ENCODE results near the gene TAL1.
"Not testable (repeated sequence)": the region's sequence is repeated elsewhere in the genome, so short reads cannot be mapped to it uniquely, and the experiment has no call there.

The TAL1 gene

GRCh38 chr1:47193496-47193895 is 38.5 kb downstream of the TAL1 start:
- H3K9me3 ChIP-seq (ENCODE audit: insufficient read depth, low read depth, low read length); H3K27ac ChIP-seq (ENCODE audit: low read depth, low read length); H3K4me1 ChIP-seq (ENCODE audit: insufficient read depth, low read length); H3K36me3 ChIP-seq (ENCODE audit: insufficient read depth, low read length); H3K4me3 ChIP-seq (ENCODE audit: low read length); H3K9ac ChIP-seq (ENCODE audit: low read depth, low read length): not testable (repeated sequence)
- peaks cover 22% of the 10 kb centered on the region for H3K27me3 ChIP-seq (ENCODE audit: insufficient read depth, low read length)
- WGBS = 83% methylated on average over 10 of the region's 10 CpGs

GRCh38 chr1:47192458-47193384 is 39.3 kb downstream of the TAL1 start:
- Histone ChIP-seq H3K4me1 (ENCODE audit: insufficient read depth, low read length) (peaks cover 6% of the 10 kb centered on the region; the same call in 1 of the 2 replicates), H3K9me3 (ENCODE audit: insufficient read depth, low read depth, low read length) (no peaks in the 10 kb centered on the region), H3K27me3 (ENCODE audit: insufficient read depth, low read length) (peaks cover 18% of the 10 kb centered on the region), H3K9ac (ENCODE audit: low read depth, low read length) (no peak overlapping the region), H3K4me3 (ENCODE audit: low read length) (no peak overlapping the region), H3K27ac (ENCODE audit: low read depth, low read length) (no peak overlapping the region), H3K36me3 (ENCODE audit: insufficient read depth, low read length) (no peaks in the 10 kb centered on the region)
- 10% methylated on average over 10 of the region's 10 CpGs for WGBS

- Histone ChIP-seq H3K9ac (ENCODE audit: low read depth, low read length) (no peak overlapping the region), H3K9me3 (ENCODE audit: insufficient read depth, low read depth, low read length) (no peaks in the 10 kb centered on the region), H3K4me1 (ENCODE audit: insufficient read depth, low read length) (peaks cover 6% of the 10 kb centered on the region; the same call in 1 of the 2 replicates), H3K27me3 (ENCODE audit: insufficient read depth, low read length) (peaks cover 18% of the 10 kb centered on the region), H3K36me3 (ENCODE audit: insufficient read depth, low read length) (no peaks in the 10 kb centered on the region), H3K4me3 (ENCODE audit: low read length) (no peak overlapping the region), H3K27ac (ENCODE audit: low read depth, low read length) (no peak overlapping the region)
- WGBS = 96% methylated on average over 4 of the region's 4 CpGs
Observed at GRCh38 chr1:47191940-47192457, 40.0 kb downstream of the TAL1 start.

- Histone ChIP-seq H3K9ac (ENCODE audit: low read depth, low read length) (no peak overlapping the region), H3K4me3 (ENCODE audit: low read length) (no peak overlapping the region), H3K27ac (ENCODE audit: low read depth, low read length) (no peak overlapping the region), H3K27me3 (ENCODE audit: insufficient read depth, low read length) (peaks cover 18% of the 10 kb centered on the region), H3K4me1 (ENCODE audit: insufficient read depth, low read length) (peaks cover 6% of the 10 kb centered on the region; the same call in 1 of the 2 replicates), H3K9me3 (ENCODE audit: insufficient read depth, low read depth, low read length) (no peaks in the 10 kb centered on the region), H3K36me3 (ENCODE audit: insufficient read depth, low read length) (no peaks in the 10 kb centered on the region)
- WGBS = 90% methylated on average over 6 of the region's 6 CpGs
Observed at GRCh38 chr1:47190857-47191256, 41.2 kb downstream of the TAL1 start.

- H3K27me3 ChIP-seq (ENCODE audit: insufficient read depth, low read length) = peaks cover 18% of the 10 kb centered on the region
- peaks cover 6% of the 10 kb centered on the region; the same call in 1 of the 2 replicates for H3K4me1 ChIP-seq (ENCODE audit: insufficient read depth, low read length)
- no peak overlapping the region for H3K9ac ChIP-seq (ENCODE audit: low read depth, low read length)
- H3K4me3 ChIP-seq (ENCODE audit: low read length) = no peak overlapping the region
- no peak overlapping the region for H3K27ac ChIP-seq (ENCODE audit: low read depth, low read length)
- H3K36me3 ChIP-seq (ENCODE audit: insufficient read depth, low read length) = no peaks in the 10 kb centered on the region
- H3K9me3 ChIP-seq (ENCODE audit: insufficient read depth, low read depth, low read length) = no peaks in the 10 kb centered on the region
- WGBS = 86% methylated on average over 5 of the region's 5 CpGs
Observed at GRCh38 chr1:47190509-47190855, 41.5 kb downstream of the TAL1 start.

- peaks cover 6% of the 10 kb centered on the region; the same call in 1 of the 2 replicates for H3K4me1 ChIP-seq (ENCODE audit: insufficient read depth, low read length)
- no peak within 1 kb of the TSS for H3K4me3 ChIP-seq (ENCODE audit: low read length)
- H3K9me3 ChIP-seq (ENCODE audit: insufficient read depth, low read depth, low read length) = no peaks in the 10 kb centered on the region
- peaks cover 15% of the 10 kb centered on the region for H3K27me3 ChIP-seq (ENCODE audit: insufficient read depth, low read length)
- no peaks in the 10 kb centered on the region for H3K36me3 ChIP-seq (ENCODE audit: insufficient read depth, low read length)
- H3K27ac ChIP-seq (ENCODE audit: low read depth, low read length) = no peak within 1 kb of the TSS
- WGBS = 69% methylated on average over 16 of the region's 16 CpGs
- no peak within 1 kb of the TSS for H3K9ac ChIP-seq (ENCODE audit: low read depth, low read length)
Observed at GRCh38 chr1:47189844-47190508, 42.0 kb downstream of the TAL1 start, which contains the start of gene PDZK1IP1. PDZK1IP1 (minus strand) TSS chr1:47190036; CDS start chr1:47189932, 104 bp downstream.

GRCh38 chr1:47188791-47189785 is 42.9 kb downstream of the TAL1 start:
- no peaks in the 10 kb centered on the region for H3K36me3 ChIP-seq (ENCODE audit: insufficient read depth, low read length)
- no peak overlapping the region for H3K4me3 ChIP-seq (ENCODE audit: low read length)
- no peaks in the 10 kb centered on the region for H3K9me3 ChIP-seq (ENCODE audit: insufficient read depth, low read depth, low read length)
- H3K9ac ChIP-seq (ENCODE audit: low read depth, low read length) = no peak overlapping the region
- peaks cover 6% of the 10 kb centered on the region; the same call in 1 of the 2 replicates for H3K4me1 ChIP-seq (ENCODE audit: insufficient read depth, low read length)
- H3K27ac ChIP-seq (ENCODE audit: low read depth, low read length) = no peak overlapping the region
- 84% methylated on average over 7 of the region's 7 CpGs for WGBS
- peaks cover 6% of the 10 kb centered on the region for H3K27me3 ChIP-seq (ENCODE audit: insufficient read depth, low read length)

GRCh38 chr1:47187926-47188250 is 44.1 kb downstream of the TAL1 start:
- H3K9ac ChIP-seq (ENCODE audit: low read depth, low read length) = no peak overlapping the region
- H3K27ac ChIP-seq (ENCODE audit: low read depth, low read length) = no peak overlapping the region
- no peaks in the 10 kb centered on the region for H3K9me3 ChIP-seq (ENCODE audit: insufficient read depth, low read depth, low read length)
- no peaks in the 10 kb centered on the region for H3K36me3 ChIP-seq (ENCODE audit: insufficient read depth, low read length)
- no peak overlapping the region for H3K4me3 ChIP-seq (ENCODE audit: low read length)
- H3K27me3 ChIP-seq (ENCODE audit: insufficient read depth, low read length) = no peaks in the 10 kb centered on the region; the same call in 1 of the 2 replicates
- 87% methylated on average over 2 of the region's 2 CpGs for WGBS
- H3K4me1 ChIP-seq (ENCODE audit: insufficient read depth, low read length) = peaks cover 6% of the 10 kb centered on the region; the same call in 1 of the 2 replicates

GRCh38 chr1:47187231-47187925 is 44.6 kb downstream of the TAL1 start:
- WGBS = 88% methylated on average over 12 of the region's 12 CpGs
- no peaks in the 10 kb centered on the region for H3K36me3 ChIP-seq (ENCODE audit: insufficient read depth, low read length)
- no peak overlapping the region for H3K4me3 ChIP-seq (ENCODE audit: low read length)
- H3K9me3 ChIP-seq (ENCODE audit: insufficient read depth, low read depth, low read length) = no peaks in the 10 kb centered on the region
- no peak overlapping the region for H3K27ac ChIP-seq (ENCODE audit: low read depth, low read length)
- H3K27me3 ChIP-seq (ENCODE audit: insufficient read depth, low read length) = no peaks in the 10 kb centered on the region; the same call in 1 of the 2 replicates
- no peak overlapping the region for H3K9ac ChIP-seq (ENCODE audit: low read depth, low read length)
- peaks cover 2% of the 10 kb centered on the region; the same call in 1 of the 2 replicates for H3K4me1 ChIP-seq (ENCODE audit: insufficient read depth, low read length)
